Cortex of kidney (tissue), 1 donor: ENCODE results near the gene PRAMEF7.
"Not testable (repeated sequence)": the region's sequence is repeated elsewhere in the genome, so short reads cannot be mapped to it uniquely, and the experiment has no call there.

Source experiments
- DNase-seq: peaks from one replicate; lab custom pipeline; 2025; lab: John Stamatoyannopoulos, UW

Gene PRAMEF7

GRCh38 chr1:12916310-12916709, at the start of gene PRAMEF7:
Gene PRAMEF7 (plus strand): TSS chr1:12916610. CDS start chr1:12917693, 1,083 bp downstream.
- DNase-seq = not testable (repeated sequence)

- DNase-seq = not testable (repeated sequence)
Observed at GRCh38 chr1:12878453-12878852, 38.0 kb upstream of the PRAMEF7 start.

GRCh38 chr1:12886101-12886500, 30.3 kb upstream of the PRAMEF7 start, which contains the start of gene PRAMEF4:
Gene PRAMEF4 (minus strand): TSS chr1:12886201. CDS start chr1:12883394, 2,807 bp downstream.
- not testable (repeated sequence) for DNase-seq

- DNase-seq = not testable (repeated sequence)
Observed at GRCh38 chr1:12898170-12898569, 18.2 kb upstream of the PRAMEF7 start, which contains the start of gene PRAMEF10. Gene PRAMEF10 (minus strand): TSS chr1:12898270. CDS start chr1:12895847, 2,423 bp downstream.

DNA sequence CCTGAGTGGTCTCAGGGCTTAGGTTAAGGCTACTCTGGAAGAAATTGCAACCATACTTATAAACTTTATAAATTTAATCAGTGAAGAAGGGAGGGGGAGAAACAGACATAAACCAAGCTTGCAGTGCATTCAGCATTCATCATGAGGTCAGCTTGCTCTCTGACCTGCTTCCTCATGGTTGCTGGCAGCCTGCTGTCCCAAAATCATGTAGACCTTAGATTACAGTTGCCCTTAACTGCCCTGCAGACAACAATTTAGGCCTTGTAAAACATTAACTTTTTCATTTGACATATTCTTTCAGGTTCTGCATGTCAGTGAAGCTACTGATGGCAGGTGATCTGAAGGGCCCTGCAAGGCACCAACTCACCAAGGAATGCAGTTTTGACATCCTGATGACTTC, 17.2 kb upstream of the PRAMEF7 start:
- DNase-seq = not testable (repeated sequence)

GRCh38 chr1:12903793-12904572, 12.4 kb upstream of the PRAMEF7 start:
- not testable (repeated sequence) for DNase-seq

DNA sequence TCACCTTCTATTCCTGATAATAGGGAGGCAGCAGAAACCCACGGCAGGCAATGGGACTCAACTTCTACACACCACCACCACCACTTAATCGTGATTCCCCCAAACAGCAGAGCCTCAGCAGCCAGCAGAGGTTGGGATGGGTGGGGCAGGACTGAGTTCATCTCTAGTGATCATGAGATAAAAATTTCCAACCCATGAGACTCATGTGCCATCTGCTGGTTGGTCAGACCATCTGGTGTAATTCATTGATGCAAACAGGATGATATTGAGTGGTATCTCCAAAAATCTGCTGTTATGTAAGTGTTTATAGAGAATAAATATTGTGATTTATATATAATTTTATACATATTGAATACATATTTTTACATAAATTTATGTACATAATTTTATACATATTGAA, 5.3 kb downstream of the PRAMEF7 start:
- DNase-seq = not testable (repeated sequence)

- DNase-seq = not testable (repeated sequence)
Observed at GRCh38 chr1:12924368-12924767, 8.0 kb downstream of the PRAMEF7 start.

- not testable (repeated sequence) for DNase-seq
Observed at GRCh38 chr1:12947480-12947879, 31.1 kb downstream of the PRAMEF7 start, which contains the start of gene PRAMEF6. Gene PRAMEF6 (minus strand): TSS chr1:12947580. CDS start chr1:12942518, 5,062 bp downstream.
